Measurements from ENCODE around the gene CRB2. TPM values are rescaled to one million over a fixed set of nuclear protein-coding genes. Genes with fewer than 3 reads are reported as not detected.

The CRB2 gene
- total and polyA plus RNA-seq, 3 experiments from 2014 or later, result 0.05 TPM; not detected in 2

- DNase-seq, result no peak
- Histone ChIP-seq H3K27me3 (ENCODE audit: insufficient read depth, low read length, poor library complexity, severe bottlenecking) (no peaks in the 10 kb centered on the region), H3K27ac (ENCODE audit: low read depth, low read length) (no peak overlapping the region), H3K4me3 (ENCODE audit: low read length) (no peak overlapping the region), H3K36me3 (ENCODE audit: insufficient read depth, low read length) (no peaks in the 10 kb centered on the region), H3K9me3 (ENCODE audit: low read length) (no peaks in the 10 kb centered on the region), H3K4me1 (ENCODE audit: insufficient read depth, low read length) (peaks cover under 1% of the 10 kb centered on the region)
- Mint-ChIP-seq H3K9me3 (no peaks in the 10 kb centered on the region), H3K27me3 (peaks cover 3 to 9% of the 10 kb centered on the region in 2 donors), H3K4me1 (peaks cover 2 to 5% (median 3%) of the 10 kb centered on the region in 3 donors), H3K4me3 (no peak overlapping the region), H3K36me3 (peaks cover 0 to 2% (median 0%) of the 10 kb centered on the region in 3 donors), H3K27ac (no peak overlapping the region)
- ChIA-PET CTCF (interaction anchor here (1.2 kb wide), 1 partner anchor 34 kb away, joined by 3 read pairs; no protein-coding TSS in a partner anchor), POLR2A (no interaction called here)
These were observed 39.8 kb upstream of the CRB2 start for GRCh38 chr9:123316053-123316718.

GRCh38 chr9:123318202-123318601, 37.8 kb upstream of the CRB2 start:
- Mint-ChIP-seq H3K36me3 (peaks cover 0 to 2% (median 0%) of the 10 kb centered on the region in 3 donors), H3K27me3 (peaks cover 3 to 8% of the 10 kb centered on the region in 2 donors), H3K4me1 (peaks cover 20 to 23% (median 21%) of the 10 kb centered on the region in 3 donors), H3K27ac (no peak overlapping the region), H3K9me3 (no peaks in the 10 kb centered on the region), H3K4me3 (no peak overlapping the region)
- H3K27ac ChIP-seq (ENCODE audit: low read depth, low read length), result no peak overlapping the region
- POLR2A ChIA-PET, result no interaction called here
- H3K27me3 ChIP-seq (ENCODE audit: insufficient read depth, low read length, poor library complexity, severe bottlenecking), result no peaks in the 10 kb centered on the region
- H3K4me3 ChIP-seq (ENCODE audit: low read length), result no peak overlapping the region
- no peak for DNase-seq
- no peaks in the 10 kb centered on the region for H3K36me3 ChIP-seq (ENCODE audit: insufficient read depth, low read length)
- H3K9me3 ChIP-seq (ENCODE audit: low read length), result no peaks in the 10 kb centered on the region
- CTCF ChIA-PET, result interaction anchor here (1.6 kb wide), 1 partner anchor 21 kb away, joined by 3 read pairs; no protein-coding TSS in a partner anchor
- H3K4me1 ChIP-seq (ENCODE audit: insufficient read depth, low read length), result peaks cover 20% of the 10 kb centered on the region

- Histone ChIP-seq H3K4me1 (ENCODE audit: insufficient read depth, low read length) (peaks cover 28% of the 10 kb centered on the region), H3K27me3 (ENCODE audit: insufficient read depth, low read length, poor library complexity, severe bottlenecking) (no peaks in the 10 kb centered on the region), H3K4me3 (ENCODE audit: low read length) (no peak overlapping the region), H3K36me3 (ENCODE audit: insufficient read depth, low read length) (no peaks in the 10 kb centered on the region), H3K9me3 (ENCODE audit: low read length) (no peaks in the 10 kb centered on the region), H3K27ac (ENCODE audit: low read depth, low read length) (no peak overlapping the region)
- H3K27me3 Mint-ChIP-seq, result peaks cover 3 to 8% of the 10 kb centered on the region in 2 donors
- no peak overlapping the region for H3K4me3 Mint-ChIP-seq
- no peaks in the 10 kb centered on the region for H3K9me3 Mint-ChIP-seq
- ChIA-PET CTCF (interaction anchor here (1.6 kb wide), 2 partner anchors 21 to 29 kb away, joined by 3 read pairs; no protein-coding TSS in a partner anchor), POLR2A (no interaction called here)
- no peak for DNase-seq
- no peak overlapping the region for H3K27ac Mint-ChIP-seq
- peaks cover 0 to 2% (median 0%) of the 10 kb centered on the region in 3 donors for H3K36me3 Mint-ChIP-seq
- peaks cover 23 to 30% (median 23%) of the 10 kb centered on the region in 3 donors for H3K4me1 Mint-ChIP-seq
These were observed 37.0 kb upstream of the CRB2 start for GRCh38 chr9:123318961-123319421.

- no peaks in the 10 kb centered on the region for H3K9me3 ChIP-seq (ENCODE audit: low read length)
- Mint-ChIP-seq H3K27ac (no peak overlapping the region), H3K4me3 (no peak overlapping the region), H3K4me1 (peaks cover 23 to 36% (median 24%) of the 10 kb centered on the region in 3 donors), H3K27me3 (peaks cover 2 to 7% of the 10 kb centered on the region in 2 donors), H3K9me3 (no peaks in the 10 kb centered on the region), H3K36me3 (peaks cover 0 to 2% (median 0%) of the 10 kb centered on the region in 3 donors)
- CTCF ChIA-PET, result interaction anchor here (1.6 kb wide), 1 partner anchor 28 kb away, joined by 3 read pairs; no protein-coding TSS in a partner anchor
- POLR2A ChIA-PET, result no interaction called here
- no peak for DNase-seq
- H3K4me1 ChIP-seq (ENCODE audit: insufficient read depth, low read length), result peaks cover 32% of the 10 kb centered on the region
- H3K36me3 ChIP-seq (ENCODE audit: insufficient read depth, low read length), result no peaks in the 10 kb centered on the region
- H3K27ac ChIP-seq (ENCODE audit: low read depth, low read length), result no peak overlapping the region
- no peaks in the 10 kb centered on the region for H3K27me3 ChIP-seq (ENCODE audit: insufficient read depth, low read length, poor library complexity, severe bottlenecking)
- no peak overlapping the region for H3K4me3 ChIP-seq (ENCODE audit: low read length)
These were observed 36.3 kb upstream of the CRB2 start for GRCh38 chr9:123319541-123320339.

- Mint-ChIP-seq H3K9me3 (no peaks in the 10 kb centered on the region), H3K27ac (peak overlapping the region in 1 of 8 donors; percentile 85), H3K27me3 (peaks cover 5 to 7% of the 10 kb centered on the region in 2 donors), H3K4me3 (no peak overlapping the region), H3K4me1 (peaks cover 23 to 44% (median 24%) of the 10 kb centered on the region in 3 donors), H3K36me3 (no peaks in the 10 kb centered on the region)
- ChIA-PET CTCF (no interaction called here), POLR2A (no interaction called here)
- Histone ChIP-seq H3K36me3 (ENCODE audit: insufficient read depth, low read length) (no peaks in the 10 kb centered on the region), H3K27ac (ENCODE audit: low read depth, low read length) (no peak overlapping the region), H3K4me1 (ENCODE audit: insufficient read depth, low read length) (peaks cover 32% of the 10 kb centered on the region), H3K4me3 (ENCODE audit: low read length) (no peak overlapping the region), H3K27me3 (ENCODE audit: insufficient read depth, low read length, poor library complexity, severe bottlenecking) (no peaks in the 10 kb centered on the region), H3K9me3 (ENCODE audit: low read length) (no peaks in the 10 kb centered on the region)
- no peak for DNase-seq
These were observed 35.2 kb upstream of the CRB2 start for GRCh38 chr9:123320814-123321213.

GRCh38 chr9:123321616-123322272, 34.3 kb upstream of the CRB2 start:
- H3K4me3 Mint-ChIP-seq, result peak overlapping the region in 5 of 7 donors; percentile 5 to 51 (median 16)
- Histone ChIP-seq H3K36me3 (ENCODE audit: insufficient read depth, low read length) (no peaks in the 10 kb centered on the region), H3K9me3 (ENCODE audit: low read length) (no peaks in the 10 kb centered on the region), H3K27ac (ENCODE audit: low read depth, low read length) (no peak overlapping the region), H3K27me3 (ENCODE audit: insufficient read depth, low read length, poor library complexity, severe bottlenecking) (no peaks in the 10 kb centered on the region), H3K4me3 (ENCODE audit: low read length) (no peak overlapping the region), H3K4me1 (ENCODE audit: insufficient read depth, low read length) (peaks cover 32% of the 10 kb centered on the region)
- no peak for DNase-seq
- CTCF ChIA-PET, result interaction anchor here (1.2 kb wide), 1 partner anchor 14 kb away, joined by 3 read pairs; no protein-coding TSS in a partner anchor
- no peaks in the 10 kb centered on the region for H3K9me3 Mint-ChIP-seq
- H3K4me1 Mint-ChIP-seq, result peaks cover 23 to 49% (median 24%) of the 10 kb centered on the region in 3 donors
- POLR2A ChIA-PET, result interaction anchor here (0.5 to 1.5 kb wide), 3 partner anchors 17 to 934 kb away, joined by 3 to 9 read pairs (median 8); no protein-coding TSS in a partner anchor
- no peaks in the 10 kb centered on the region for H3K36me3 Mint-ChIP-seq
- peaks cover 5 to 7% of the 10 kb centered on the region in 2 donors for H3K27me3 Mint-ChIP-seq
- H3K27ac Mint-ChIP-seq, result peak overlapping the region in 6 of 8 donors; percentile 49 to 89 (median 72)

GRCh38 chr9:123322273-123323195, 33.5 kb upstream of the CRB2 start:
- Mint-ChIP-seq H3K4me1 (peaks cover 23 to 49% (median 24%) of the 10 kb centered on the region in 3 donors), H3K36me3 (no peaks in the 10 kb centered on the region), H3K27me3 (peaks cover 7% of the 10 kb centered on the region in 2 donors), H3K4me3 (peak overlapping the region; percentile 0 to 79 (median 59)), H3K9me3 (no peaks in the 10 kb centered on the region), H3K27ac (peak overlapping the region; percentile 66 to 92 (median 82))
- H3K4me3 ChIP-seq (ENCODE audit: low read length), result peak overlapping the region; percentile 25
- peak; percentile 40 to 84 (median 67) for DNase-seq
- H3K4me1 ChIP-seq (ENCODE audit: insufficient read depth, low read length), result peaks cover 32% of the 10 kb centered on the region
- H3K27me3 ChIP-seq (ENCODE audit: insufficient read depth, low read length, poor library complexity, severe bottlenecking), result no peaks in the 10 kb centered on the region
- no peak overlapping the region for H3K27ac ChIP-seq (ENCODE audit: low read depth, low read length)
- CTCF ChIA-PET, result interaction anchor here (1.1 to 1.6 kb wide), 4 partner anchors 15 to 27 kb away, joined by 3 to 6 read pairs (median 5); no protein-coding TSS in a partner anchor
- H3K36me3 ChIP-seq (ENCODE audit: insufficient read depth, low read length), result no peaks in the 10 kb centered on the region
- POLR2A ChIA-PET, result interaction anchor here (0.5 to 1.5 kb wide), 3 partner anchors 17 to 1639 kb away, joined by 3 to 8 read pairs (median 5); no protein-coding TSS in a partner anchor
- H3K9me3 ChIP-seq (ENCODE audit: low read length), result no peaks in the 10 kb centered on the region
